KBM-7 (cell line): ENCODE measurements around the gene ITGB1BP1.
A peak's percentile ranks its signal among the peaks of the same experiment; 100 is the strongest.

ENCODE experiments used
- DNase-seq: peaks from one replicate; pipeline ENCODE4 v3.0.0-alpha.2; 2015
- in situ Hi-C: fragments of 300-500 bp; cut with MboI; formaldehyde crosslinking; loops from 2 replicates; pipeline ENCODE4 v1.14.3; 2020; ENCODE audit warnings: low sequenced_read_pairs, low pct_unique_long_range_greater_than_20kb, mixed read lengths

Gene ITGB1BP1

DNA sequence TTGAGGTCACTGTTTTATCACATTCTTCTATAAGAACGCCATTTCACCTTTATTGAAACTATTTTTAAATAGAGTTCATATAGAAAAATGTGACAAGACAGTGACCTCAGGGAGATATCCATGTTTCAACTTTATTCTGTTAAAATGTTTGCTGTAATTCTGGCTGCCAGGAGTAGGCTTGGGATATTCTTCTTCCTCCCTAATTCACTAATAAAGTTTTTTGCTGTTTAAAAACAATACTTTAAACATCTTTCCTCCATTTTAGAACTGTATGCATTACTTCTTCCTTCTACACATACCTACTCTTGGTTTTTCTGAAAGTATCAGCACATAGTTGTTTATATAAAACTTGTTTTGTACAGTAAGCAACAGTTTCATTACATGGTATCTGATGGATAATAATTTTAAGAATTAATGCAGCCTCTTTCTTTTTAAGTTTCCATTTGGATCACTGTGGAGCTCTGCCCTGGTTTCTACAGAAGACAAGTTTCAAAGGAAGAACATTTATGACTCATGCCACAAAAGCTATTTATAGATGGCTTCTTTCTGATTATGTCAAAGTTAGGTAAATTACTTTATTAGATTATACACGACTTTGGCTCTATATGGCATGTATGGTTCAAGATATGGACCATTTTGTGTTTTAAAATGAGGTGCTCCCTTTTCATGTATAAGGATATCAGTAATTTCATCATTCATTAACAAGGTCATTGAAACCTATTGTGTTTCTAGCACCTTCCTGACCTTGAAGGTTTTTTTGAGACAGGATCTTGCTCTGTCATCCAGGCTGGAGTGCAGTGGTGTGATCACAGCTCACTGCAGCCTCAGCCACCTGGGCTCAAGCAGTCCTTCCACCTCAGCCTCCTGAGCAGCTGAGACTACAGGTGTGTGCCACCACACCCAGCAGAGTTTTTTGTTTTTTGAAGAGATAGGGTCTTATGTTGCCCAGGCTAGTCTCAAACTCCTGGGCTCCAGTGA is 7.3 kb upstream of the ITGB1BP1 start:
- in situ Hi-C loops: no loop called here
- no peak for DNase-seq

- in situ Hi-C loops: no loop called here
- DNase-seq: no peak
Observed at GRCh38 chr2:9428965-9429577, 5.7 kb upstream of the ITGB1BP1 start.

GRCh38 chr2:9424447-9425164 is 1.3 kb upstream of the ITGB1BP1 start:
- in situ Hi-C loops: no loop called here
- no peak for DNase-seq

DNA sequence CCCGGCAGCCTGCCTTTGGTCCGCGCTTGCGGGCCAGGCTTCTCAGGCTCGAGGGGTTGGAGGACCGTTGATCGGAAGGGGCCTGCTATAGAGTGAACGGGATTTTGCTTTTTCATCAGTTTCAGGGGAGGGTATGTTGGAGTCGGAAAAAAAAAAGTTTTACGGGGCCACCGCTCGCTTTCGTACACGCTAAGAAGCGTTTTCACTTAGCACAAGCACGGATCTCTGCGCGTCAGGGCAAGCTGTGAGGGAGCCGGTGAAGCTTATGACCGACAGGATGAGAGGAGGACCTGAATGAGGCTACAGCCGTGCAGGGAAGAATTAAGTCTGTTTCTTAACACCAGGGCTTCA is 569 bp upstream of the ITGB1BP1 start:
- in situ Hi-C loops: no loop called here
- no peak for DNase-seq

DNA sequence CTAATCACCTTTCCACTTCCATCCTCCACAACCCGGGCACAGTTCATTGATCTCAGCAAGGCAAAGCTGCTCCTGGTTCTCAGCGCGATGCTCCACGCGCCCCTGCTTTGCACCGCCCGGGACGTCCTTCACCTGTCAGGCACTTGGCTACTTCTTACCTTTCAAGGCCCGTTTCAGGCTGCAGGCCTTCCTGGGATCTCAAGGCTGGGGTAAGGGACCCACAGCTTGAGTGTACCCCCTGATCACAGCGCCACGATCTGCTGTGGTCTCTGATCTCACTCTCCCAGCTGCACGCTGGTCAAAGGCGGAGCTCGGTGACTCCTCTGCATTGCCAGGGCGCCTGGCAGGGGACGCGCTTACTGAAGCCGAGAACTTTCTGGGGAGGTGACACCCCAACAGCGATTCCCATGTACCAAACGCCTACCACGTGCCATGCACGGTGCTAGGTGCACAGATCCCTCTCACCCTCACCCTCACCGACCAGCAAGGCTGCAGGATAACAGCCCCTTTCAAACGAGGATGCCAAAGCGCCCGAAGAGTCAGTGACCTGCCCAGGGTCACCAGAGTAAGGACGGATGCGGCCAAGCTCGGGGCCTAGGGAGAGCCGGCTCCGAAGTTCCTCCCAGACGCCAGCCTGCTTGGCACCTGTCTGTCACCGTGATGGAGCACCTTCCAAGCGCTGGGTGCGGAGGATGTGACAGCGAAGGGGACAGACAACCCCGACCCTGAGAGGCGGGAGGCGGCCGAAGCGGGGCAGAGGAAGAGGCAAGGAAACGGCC is 818 bp downstream of the ITGB1BP1 start:
- in situ Hi-C loops: no loop called here
- peak; percentile 55 for DNase-seq

DNA sequence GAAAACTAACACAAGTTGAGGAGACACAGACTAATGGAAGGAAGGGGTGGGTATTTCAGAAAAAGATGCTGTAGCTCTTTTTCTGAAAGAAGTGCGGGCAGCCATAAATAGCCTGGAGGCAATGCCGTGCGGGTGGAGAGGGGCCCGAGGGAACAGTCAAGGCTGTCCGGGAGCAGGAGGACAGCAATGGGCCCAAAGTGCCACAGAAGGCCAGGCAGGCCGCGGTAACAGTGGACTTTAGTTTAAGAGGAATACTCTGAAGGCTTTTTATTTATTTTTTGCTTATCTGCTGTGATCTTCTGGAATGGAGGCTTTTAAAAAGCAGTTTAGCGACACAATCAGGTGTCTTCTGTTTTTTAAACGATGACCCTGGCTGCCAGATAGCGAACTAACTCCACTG is 2.8 kb downstream of the ITGB1BP1 start:
- in situ Hi-C loops: no loop called here
- DNase-seq: no peak

- DNase-seq: no peak
- in situ Hi-C loops: no loop called here
Observed at GRCh38 chr2:9419541-9419940, 3.8 kb downstream of the ITGB1BP1 start.

DNA sequence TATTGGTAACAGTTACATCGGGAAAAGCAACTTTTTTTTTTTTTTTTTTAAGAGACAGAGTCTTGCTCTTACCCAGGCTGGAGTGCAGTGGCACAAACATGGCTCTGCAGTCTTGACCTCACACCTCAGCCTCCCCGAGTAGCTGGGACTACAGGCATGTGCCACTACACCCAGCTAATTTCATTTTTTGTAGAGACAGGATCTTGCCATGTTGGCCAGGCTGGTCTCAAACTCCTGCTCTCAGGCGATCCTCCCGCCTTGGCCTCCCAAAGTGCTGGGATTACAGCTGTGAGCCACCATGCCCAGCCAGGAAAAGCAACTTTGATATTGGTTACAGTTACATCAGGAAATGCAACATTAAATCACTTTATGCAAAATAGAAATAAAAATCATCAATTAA is 4.6 kb downstream of the ITGB1BP1 start:
- DNase-seq: no peak

GRCh38 chr2:9417725-9418124 is 5.6 kb downstream of the ITGB1BP1 start:
- DNase-seq: no peak
- in situ Hi-C loops: no loop called here

More for the DNA sequence above, 4.6 kb downstream of the ITGB1BP1 start:
- in situ Hi-C loops: no loop called here

- no peak for DNase-seq
- in situ Hi-C loops: no loop called here
Observed at GRCh38 chr2:9416962-9417316, 6.4 kb downstream of the ITGB1BP1 start.

GRCh38 chr2:9416267-9416961 is 6.9 kb downstream of the ITGB1BP1 start:
- no peak for DNase-seq
- in situ Hi-C loops: no loop called here

GRCh38 chr2:9415516-9416169 is 7.7 kb downstream of the ITGB1BP1 start:
- no peak for DNase-seq
- in situ Hi-C loops: no loop called here

DNA sequence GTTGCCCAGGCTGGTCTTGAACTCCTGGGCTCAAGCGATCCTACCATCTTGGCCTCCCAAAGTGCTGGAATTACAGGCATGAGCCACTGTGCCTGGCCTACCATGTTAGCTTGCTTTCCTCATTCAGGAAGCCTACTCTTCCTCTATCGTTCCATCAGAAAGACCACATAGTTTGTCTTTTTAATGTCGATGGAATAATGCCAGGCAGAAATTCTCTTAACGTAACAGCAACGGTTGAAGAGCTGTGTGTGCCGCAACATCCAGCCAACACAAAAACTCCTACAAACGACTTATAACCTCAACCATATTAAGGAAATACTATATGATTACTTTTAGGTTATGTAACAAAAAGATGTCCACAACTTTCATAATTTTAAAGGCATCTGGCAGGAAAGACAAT is 10.5 kb downstream of the ITGB1BP1 start:
- no peak for DNase-seq
- in situ Hi-C loops: no loop called here

GRCh38 chr2:9410108-9410507 is 13.2 kb downstream of the ITGB1BP1 start:
- no peak for DNase-seq
- in situ Hi-C loops: no loop called here

- in situ Hi-C loops: no loop called here
- peak; percentile 10 for DNase-seq
Observed at GRCh38 chr2:9408641-9409151, 14.6 kb downstream of the ITGB1BP1 start.

- DNase-seq: no peak
- in situ Hi-C loops: no loop called here
Observed at GRCh38 chr2:9407363-9407811, 15.9 kb downstream of the ITGB1BP1 start.

DNA sequence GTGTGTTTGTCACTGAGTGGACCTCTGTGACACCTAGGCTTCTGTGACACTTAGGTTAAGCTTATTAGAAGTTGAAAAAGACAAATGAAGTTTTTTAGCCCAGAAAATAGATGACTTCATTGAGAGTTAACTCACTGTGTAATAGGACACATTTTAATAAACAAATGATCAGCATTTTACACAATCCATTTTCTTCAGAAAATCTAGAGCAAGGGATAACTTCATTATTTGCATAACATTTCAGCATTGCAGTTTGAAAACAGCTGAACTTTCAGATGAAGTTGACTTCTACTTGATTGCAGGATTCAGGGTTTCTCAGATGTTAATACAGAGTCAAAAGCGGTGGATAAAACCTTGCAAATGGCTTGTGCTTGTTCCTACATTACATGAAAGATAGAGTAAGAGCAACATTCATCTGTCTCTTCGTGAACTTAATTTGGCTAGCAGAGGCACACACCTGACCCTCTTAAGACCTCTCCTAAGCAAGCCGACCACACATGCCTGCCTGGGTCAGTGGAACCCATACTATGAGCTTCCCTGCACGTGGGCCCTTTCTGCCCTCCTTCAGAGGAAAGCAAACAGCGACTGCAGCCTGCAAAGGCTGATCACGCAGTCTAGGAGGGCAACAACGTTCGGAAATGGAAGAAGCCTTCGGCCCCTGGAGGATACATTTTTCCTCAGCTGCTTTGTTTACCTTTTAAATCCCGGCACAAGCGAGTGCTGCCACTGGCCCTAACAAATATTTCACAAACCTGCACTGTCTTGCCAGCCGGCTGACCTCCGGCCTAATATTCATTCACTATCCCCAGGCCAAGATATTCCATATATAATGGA is 16.6 kb downstream of the ITGB1BP1 start:
- in situ Hi-C loops: no loop called here
- DNase-seq: no peak
